ACHN (cell line): ENCODE results near the gene CDHR2.
"Not testable (repeated sequence)": the region's sequence is repeated elsewhere in the genome, so short reads cannot be mapped to it uniquely, and the experiment has no call there.

ENCODE experiments used
- DNase-seq: peaks from one replicate; pipeline ENCODE4 v3.0.0-alpha.2; 2015
- in situ Hi-C: cut with HindIII; loops from 2 replicates; pipeline ENCODE4 v1.10.0; 2017; ENCODE audit warnings: low sequenced_read_pairs, low pct_ligation_motif_present, low pct_unique_long_range_greater_than_20kb

The CDHR2 gene

GRCh38 chr5:176589039-176589769, 40.1 kb downstream of the CDHR2 start:
- DNase-seq, result no peak
- in situ Hi-C loops, result no loop called here

GRCh38 chr5:176590035-176590717, 41.0 kb downstream of the CDHR2 start:
- DNase-seq, result no peak
- in situ Hi-C loops, result no loop called here

GRCh38 chr5:176591667-176592066, 42.5 kb downstream of the CDHR2 start:
- in situ Hi-C loops, result not testable (repeated sequence)

GRCh38 chr5:176592573-176592972, 43.4 kb downstream of the CDHR2 start:
- no peak for DNase-seq
- in situ Hi-C loops, result no loop called here

More at GRCh38 chr5:176591667-176592066, 42.5 kb downstream of the CDHR2 start:
- not testable (repeated sequence) for DNase-seq

GRCh38 chr5:176593273-176593869, 44.2 kb downstream of the CDHR2 start:
- in situ Hi-C loops, result no loop called here
- no peak for DNase-seq

- DNase-seq, result no peak
- in situ Hi-C loops, result no loop called here
Observed at GRCh38 chr5:176594554-176594953, 45.4 kb downstream of the CDHR2 start.

GRCh38 chr5:176595386-176595943, 46.3 kb downstream of the CDHR2 start:
- in situ Hi-C loops, result no loop called here

GRCh38 chr5:176596069-176596644, 47.0 kb downstream of the CDHR2 start:
- DNase-seq, result no peak

More at GRCh38 chr5:176595386-176595943, 46.3 kb downstream of the CDHR2 start:
- no peak for DNase-seq

GRCh38 chr5:176596689-176597416, 47.7 kb downstream of the CDHR2 start:
- DNase-seq, result no peak
- in situ Hi-C loops, result no loop called here

More at GRCh38 chr5:176596069-176596644, 47.0 kb downstream of the CDHR2 start:
- in situ Hi-C loops, result no loop called here

GRCh38 chr5:176597417-176598389, 48.6 kb downstream of the CDHR2 start:
- in situ Hi-C loops, result no loop called here
- DNase-seq, result no peak

GRCh38 chr5:176599749-176600430, 50.7 kb downstream of the CDHR2 start:
- in situ Hi-C loops, DNase-seq: not testable (repeated sequence)

- no peak for DNase-seq
Observed at GRCh38 chr5:176601901-176602482, 52.9 kb downstream of the CDHR2 start.

GRCh38 chr5:176603091-176603490, 53.9 kb downstream of the CDHR2 start:
- in situ Hi-C loops, result no loop called here
- no peak for DNase-seq

More at GRCh38 chr5:176601901-176602482, 52.9 kb downstream of the CDHR2 start:
- in situ Hi-C loops, result no loop called here

- DNase-seq, result no peak
- in situ Hi-C loops, result no loop called here
Observed at GRCh38 chr5:176606032-176606431, 56.9 kb downstream of the CDHR2 start.

- no peak for DNase-seq
- in situ Hi-C loops, result no loop called here
Observed at GRCh38 chr5:176606875-176607274, 57.7 kb downstream of the CDHR2 start.

- in situ Hi-C loops, result no loop called here
- no peak for DNase-seq
Observed at GRCh38 chr5:176608142-176608705, 59.1 kb downstream of the CDHR2 start.
